Stomach (tissue), 9 donors: Measurements from ENCODE around the gene PPP2R5C. TPM values are rescaled to one million over a fixed set of nuclear protein-coding genes. Genes with fewer than 3 reads are reported as not detected.

Source experiments
- DNase-seq, 2 donors: peaks; one replicate each; pipeline versions ENCODE4 v3.0.0 to v3.0.0-alpha.2; 2013 to 2019
- H3K27ac ChIP-seq, 5 donors: fragments of 200-600 bp in 4 of 5; sonication (generic) in 4 of 5; one replicate each; pipeline ENCODE4 v1.5.1; 2013 to 2019; ENCODE audit warnings: mild to moderate bottlenecking in 1 of 5, moderate library complexity in 1 of 5
- H3K27me3 ChIP-seq, 3 donors: fragments of 200-600 bp; sonication (generic); one replicate each; pipeline ENCODE4 v1.5.1; 2017 to 2019; ENCODE audit warnings: mixed run types in 1 of 3
- H3K36me3 ChIP-seq, 4 donors: fragments of 200-600 bp; sonication (generic); 1 replicate in 3 of 4; 2 replicates in 1 of 4; pipeline ENCODE4 v1.5.1; 2016 to 2019
- H3K4me1 ChIP-seq, 4 donors: fragments of 200-600 bp; sonication (generic); one replicate each; pipeline ENCODE4 v1.5.1; 2016 to 2019
- H3K4me3 ChIP-seq, 4 donors: fragments of 200-600 bp; sonication (generic) in 3 of 4; one replicate each; pipeline ENCODE4 v1.5.1; 2016 to 2019; ENCODE audit warnings: mild to moderate bottlenecking in 1 of 4
- H3K9me3 ChIP-seq, 4 donors: fragments of 200-600 bp; sonication (generic); one replicate each; pipeline ENCODE4 v1.5.1; 2016 to 2019
- EP300 ChIP-seq: sonication (generic); formaldehyde crosslinking; IDR thresholded peaks from one replicate; pipeline ENCODE4 v1.6.1; 2017; ENCODE audit warnings: antibody characterized with exemption
- POLR2A ChIP-seq, 4 donors: fragments of 450-650 bp; IDR thresholded peaks; one replicate each; pipeline ENCODE4 v1.6.1; 2016; ENCODE audit warnings: antibody characterized with exemption in 4 of 4, control low read depth in 2 of 4, mild to moderate bottlenecking in 1 of 4, moderate library complexity in 1 of 4
- POLR2AphosphoS5 ChIP-seq, 3 donors: sonication (generic); formaldehyde crosslinking; IDR thresholded peaks; one replicate each; pipeline ENCODE4 v1.6.1; 2016; ENCODE audit warnings: antibody characterized with exemption in 3 of 3
- WGBS, 5 donors: extraction: QIAGEN DNeasy Blood & Tissue Kit in 3 of 5; methylation state at CpG; one replicate each; pipeline versions ENCODE4 v1.1.5 to v1.1.7; 2013 to 2018; 5-methylcytosine and 5-hydroxymethylcytosine counted together
- intact Hi-C: fragments of 100-400 bp; cut with DNase I; formaldehyde crosslinking; loops from one replicate; pipeline ENCODE4 v1.15.1; 2023; ENCODE audit warnings: low total_unique reads
- polyA plus RNA-seq, 3 donors: library from polyadenylated mRNA; stranded (reverse); fragments of 200-250 nt; gene quantifications; one replicate each; pipeline ENCODE4 v1.2.3, GENCODE V29; 2013
- total RNA-seq, 5 donors: library from RNA; depleted of rRNA; stranded (reverse); fragments of >200 nt; gene quantifications; one replicate each; pipeline versions ENCODE4 v1.1.0 to v1.2.3, GENCODE V29; 2014 to 2016
- TF ChIP-seq, protein P1 (sequence below), 7 experiments: fragments of 450-650 bp in 4 of 7; fragments of 200-600 bp in 3 of 7; sonication (generic) in 3 of 7; IDR thresholded peaks; one replicate each; pipeline ENCODE4 v1.5.1; 2016 to 2019; ENCODE audit warnings: antibody characterized with exemption in 7 of 7, control low read depth in 2 of 7, mild to moderate bottlenecking in 1 of 7
- donor health status: healthy with polysubstance abuse.
- donor health status: Bipolar disorder and iron deficiency.
- donor health status: healthy.

Gene PPP2R5C
- total and polyA plus RNA-seq, 8 donors = 19.7 to 175 (median 89.6) TPM

DNA sequence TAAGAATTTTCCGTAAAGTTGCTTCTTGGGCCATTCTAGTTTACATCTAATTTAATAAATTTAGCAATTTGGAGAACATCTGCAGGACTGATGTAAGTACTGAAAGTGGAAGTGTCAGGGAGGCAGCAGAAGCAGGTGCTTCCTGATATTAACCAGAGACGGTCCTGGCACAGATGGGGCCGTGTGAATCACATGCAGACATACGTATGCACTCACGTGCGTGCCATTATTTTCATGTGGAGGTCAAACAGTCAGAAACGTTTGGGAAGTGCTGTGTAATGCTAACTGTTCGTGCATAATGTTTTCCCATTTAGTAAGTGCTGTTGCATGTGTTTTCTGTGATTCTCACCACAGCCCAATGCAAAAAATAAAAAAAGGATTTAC lies 115.0 kb downstream of the PPP2R5C start:
- TF ChIP-seq, protein P1, sequence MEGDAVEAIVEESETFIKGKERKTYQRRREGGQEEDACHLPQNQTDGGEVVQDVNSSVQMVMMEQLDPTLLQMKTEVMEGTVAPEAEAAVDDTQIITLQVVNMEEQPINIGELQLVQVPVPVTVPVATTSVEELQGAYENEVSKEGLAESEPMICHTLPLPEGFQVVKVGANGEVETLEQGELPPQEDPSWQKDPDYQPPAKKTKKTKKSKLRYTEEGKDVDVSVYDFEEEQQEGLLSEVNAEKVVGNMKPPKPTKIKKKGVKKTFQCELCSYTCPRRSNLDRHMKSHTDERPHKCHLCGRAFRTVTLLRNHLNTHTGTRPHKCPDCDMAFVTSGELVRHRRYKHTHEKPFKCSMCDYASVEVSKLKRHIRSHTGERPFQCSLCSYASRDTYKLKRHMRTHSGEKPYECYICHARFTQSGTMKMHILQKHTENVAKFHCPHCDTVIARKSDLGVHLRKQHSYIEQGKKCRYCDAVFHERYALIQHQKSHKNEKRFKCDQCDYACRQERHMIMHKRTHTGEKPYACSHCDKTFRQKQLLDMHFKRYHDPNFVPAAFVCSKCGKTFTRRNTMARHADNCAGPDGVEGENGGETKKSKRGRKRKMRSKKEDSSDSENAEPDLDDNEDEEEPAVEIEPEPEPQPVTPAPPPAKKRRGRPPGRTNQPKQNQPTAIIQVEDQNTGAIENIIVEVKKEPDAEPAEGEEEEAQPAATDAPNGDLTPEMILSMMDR (IDR thresholded peaks at IDR 0.05) = no peak
- TF ChIP-seq POLR2AphosphoS5 (IDR thresholded peaks at IDR 0.05) (peak; percentile 47 to 89 (median 72)), POLR2A (IDR thresholded peaks at IDR 0.05) (no peak), EP300 (peak; percentile 90)
- no peaks in the 10 kb centered on the region for H3K27me3 ChIP-seq
- peaks cover 16 to 70% (median 42%) of the 10 kb centered on the region in 4 donors for H3K4me1 ChIP-seq
- peak; percentile 56 to 90 for DNase-seq
- no peaks in the 10 kb centered on the region for H3K9me3 ChIP-seq
- peak overlapping the region in 3 of 5 donors; percentile 64 to 78 (median 72) for H3K27ac ChIP-seq
- peaks cover 3 to 13% (median 8%) of the 10 kb centered on the region in 4 donors for H3K36me3 ChIP-seq
- 39 to 70% (median 56%) methylated on average over 8 of the region's 8 CpGs for WGBS, 5 donors
- no peak overlapping the region for H3K4me3 ChIP-seq
- intact Hi-C loops = no loop called here

DNA sequence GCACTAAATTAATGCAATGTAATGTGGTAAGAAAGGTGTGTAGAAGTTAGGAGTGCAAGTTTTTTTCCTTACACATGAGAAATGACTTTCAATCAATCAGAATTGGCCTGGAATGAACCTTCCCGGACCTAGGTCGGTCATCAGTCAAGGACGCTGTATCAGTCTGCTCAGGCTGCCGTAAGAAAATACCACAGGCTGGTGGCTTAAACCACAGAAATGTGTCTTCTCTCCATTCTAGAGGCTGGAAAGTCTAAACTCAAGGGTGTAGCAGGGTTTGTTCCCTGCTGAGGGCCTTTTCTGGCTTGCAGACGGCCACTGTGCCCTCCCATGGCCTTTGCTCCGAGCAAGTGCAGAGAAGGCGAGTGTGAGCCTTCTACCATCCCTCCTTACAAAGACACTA lies 116.3 kb downstream of the PPP2R5C start:
- 84 to 88% (median 84%) methylated on average over 7 of the region's 7 CpGs for WGBS, 5 donors
- intact Hi-C loops = no loop called here
- no peaks in the 10 kb centered on the region for H3K9me3 ChIP-seq
- H3K4me3 ChIP-seq = no peak overlapping the region
- TF ChIP-seq EP300 (no peak), POLR2A (IDR thresholded peaks at IDR 0.05) (no peak), POLR2AphosphoS5 (IDR thresholded peaks at IDR 0.05) (no peak)
- TF ChIP-seq, protein P1 (IDR thresholded peaks at IDR 0.05) = no peak
- H3K27ac ChIP-seq = peak overlapping the region in 4 of 5 donors; percentile 22 to 78 (median 68)
- DNase-seq = no peak
- H3K36me3 ChIP-seq = peaks cover 10 to 26% (median 20%) of the 10 kb centered on the region in 4 donors
- no peaks in the 10 kb centered on the region for H3K27me3 ChIP-seq
- H3K4me1 ChIP-seq = peaks cover 16 to 64% (median 39%) of the 10 kb centered on the region in 4 donors

- WGBS, 5 donors = 81 to 89% (median 83%) methylated on average over 9 of the region's 9 CpGs
- H3K36me3 ChIP-seq = peaks cover 10 to 31% (median 25%) of the 10 kb centered on the region in 4 donors
These were observed 116.8 kb downstream of the PPP2R5C start for GRCh38 chr14:101878211-101878821.

GRCh38 chr14:101878822-101879528 lies 117.5 kb downstream of the PPP2R5C start:
- DNase-seq = peak in 1 of 2 donors; percentile 37
- H3K4me3 ChIP-seq = no peak overlapping the region
- H3K4me1 ChIP-seq = peaks cover 16 to 51% (median 36%) of the 10 kb centered on the region in 4 donors
- no peak for TF ChIP-seq POLR2AphosphoS5 (IDR thresholded peaks at IDR 0.05)
- no peak for TF ChIP-seq EP300
- TF ChIP-seq POLR2A (IDR thresholded peaks at IDR 0.05) = no peak
- TF ChIP-seq, protein P1 (IDR thresholded peaks at IDR 0.05) = no peak
- intact Hi-C loops = no loop called here
- WGBS, 5 donors = 66 to 83% (median 75%) methylated on average over 11 to 18 of the region's 18 CpGs
- H3K27ac ChIP-seq = peak overlapping the region; percentile 19 to 78 (median 64)
- no peaks in the 10 kb centered on the region for H3K27me3 ChIP-seq
- H3K36me3 ChIP-seq = peaks cover 16 to 38% (median 32%) of the 10 kb centered on the region in 4 donors
- H3K9me3 ChIP-seq = no peaks in the 10 kb centered on the region

More at GRCh38 chr14:101878211-101878821, 116.8 kb downstream of the PPP2R5C start:
- Histone ChIP-seq H3K4me1 (peaks cover 16 to 58% (median 39%) of the 10 kb centered on the region in 4 donors), H3K4me3 (no peak overlapping the region), H3K27me3 (no peaks in the 10 kb centered on the region), H3K27ac (peak overlapping the region in 4 of 5 donors; percentile 22 to 78 (median 68)), H3K9me3 (no peaks in the 10 kb centered on the region)
- no peak for TF ChIP-seq POLR2AphosphoS5 (IDR thresholded peaks at IDR 0.05)
- no peak for TF ChIP-seq POLR2A (IDR thresholded peaks at IDR 0.05)
- no peak for TF ChIP-seq EP300
- TF ChIP-seq, protein P1 (IDR thresholded peaks at IDR 0.05) = no peak
- intact Hi-C loops = no loop called here
- no peak for DNase-seq
